ENCODE data around the gene F10.

Gene F10

DNA sequence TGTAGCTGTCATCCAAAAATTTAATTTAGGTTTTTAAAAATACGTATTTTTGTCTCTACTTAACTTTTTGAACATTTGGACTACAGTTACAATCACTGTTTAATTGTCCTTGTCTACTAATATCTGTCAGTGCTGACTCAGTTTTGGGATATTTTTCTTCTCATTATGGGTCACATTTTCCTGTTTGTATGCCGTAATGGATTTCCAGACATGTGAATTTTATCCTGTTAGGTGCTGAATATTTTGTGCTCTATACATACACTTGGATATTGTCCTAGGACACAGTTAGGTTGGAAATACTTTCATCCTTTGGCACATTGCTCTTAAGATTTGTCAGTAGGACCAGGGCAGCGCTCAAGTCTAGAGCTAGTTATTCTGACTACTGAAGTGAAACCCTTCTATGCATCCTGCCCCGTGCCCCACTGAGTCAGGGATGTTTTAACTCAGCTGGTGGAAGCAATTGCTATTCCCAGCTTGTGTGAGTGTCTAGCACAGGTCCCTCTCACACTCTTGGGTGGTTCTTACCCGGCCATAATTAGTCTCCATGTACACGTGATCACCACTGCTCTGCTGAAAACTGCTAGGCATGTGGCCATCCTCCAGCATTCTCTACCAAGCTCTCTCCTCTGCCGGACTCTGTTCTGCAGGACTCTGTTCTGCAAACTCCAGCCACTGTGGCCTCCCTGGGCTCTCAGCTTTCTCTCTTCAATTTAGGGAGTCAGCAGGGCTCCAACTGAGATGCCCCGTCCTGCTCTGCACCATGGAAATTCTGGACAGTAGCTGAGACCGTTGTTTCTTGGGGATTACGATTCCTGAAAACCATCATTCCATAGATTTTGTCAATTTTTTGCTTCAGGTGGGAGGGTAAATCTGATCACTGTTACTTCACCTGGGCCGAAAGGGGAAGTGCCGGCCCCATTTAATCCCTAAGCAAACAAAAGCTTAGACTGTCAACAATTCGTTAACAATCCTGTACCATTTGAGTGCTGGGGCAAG lies 47.0 kb downstream of the F10 start:
- Mint-ChIP-seq H3K27ac (no peak overlapping the region), H3K9me3 (no peaks in the 10 kb centered on the region), H3K27me3 (ENCODE audit: low read depth, poor library complexity) (peaks cover 10% of the 10 kb centered on the region), H3K36me3 (ENCODE audit: low read depth) (peaks cover 72% of the 10 kb centered on the region), H3K4me3 (no peak overlapping the region), H3K4me1 (peaks cover 25% of the 10 kb centered on the region)
- DNase-seq = no peak
- TF ChIP-seq, protein P1, sequence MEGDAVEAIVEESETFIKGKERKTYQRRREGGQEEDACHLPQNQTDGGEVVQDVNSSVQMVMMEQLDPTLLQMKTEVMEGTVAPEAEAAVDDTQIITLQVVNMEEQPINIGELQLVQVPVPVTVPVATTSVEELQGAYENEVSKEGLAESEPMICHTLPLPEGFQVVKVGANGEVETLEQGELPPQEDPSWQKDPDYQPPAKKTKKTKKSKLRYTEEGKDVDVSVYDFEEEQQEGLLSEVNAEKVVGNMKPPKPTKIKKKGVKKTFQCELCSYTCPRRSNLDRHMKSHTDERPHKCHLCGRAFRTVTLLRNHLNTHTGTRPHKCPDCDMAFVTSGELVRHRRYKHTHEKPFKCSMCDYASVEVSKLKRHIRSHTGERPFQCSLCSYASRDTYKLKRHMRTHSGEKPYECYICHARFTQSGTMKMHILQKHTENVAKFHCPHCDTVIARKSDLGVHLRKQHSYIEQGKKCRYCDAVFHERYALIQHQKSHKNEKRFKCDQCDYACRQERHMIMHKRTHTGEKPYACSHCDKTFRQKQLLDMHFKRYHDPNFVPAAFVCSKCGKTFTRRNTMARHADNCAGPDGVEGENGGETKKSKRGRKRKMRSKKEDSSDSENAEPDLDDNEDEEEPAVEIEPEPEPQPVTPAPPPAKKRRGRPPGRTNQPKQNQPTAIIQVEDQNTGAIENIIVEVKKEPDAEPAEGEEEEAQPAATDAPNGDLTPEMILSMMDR (IDR thresholded peaks at IDR 0.05) = no peak

DNA sequence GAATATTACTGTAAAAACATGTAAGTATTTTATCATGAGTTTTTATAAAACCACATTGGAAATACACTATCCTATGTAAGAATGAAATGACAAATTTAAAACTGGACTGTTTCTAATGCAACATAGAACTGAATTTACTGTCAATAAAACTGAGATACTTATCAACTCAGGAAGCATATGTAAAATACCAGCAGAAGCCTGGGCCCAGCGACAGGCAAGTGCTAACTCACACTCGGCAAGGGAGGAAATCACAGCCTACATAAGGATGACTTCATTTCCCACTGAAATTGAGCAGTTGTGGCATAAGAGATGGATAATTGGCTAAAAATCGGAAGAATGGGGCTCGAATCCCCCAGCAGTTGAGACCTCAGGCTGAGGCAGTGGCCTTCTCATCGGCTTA lies 47.9 kb downstream of the F10 start:
- TF ChIP-seq, protein P1 (IDR thresholded peaks at IDR 0.05) = no peak
- peaks cover 20% of the 10 kb centered on the region for H3K4me1 Mint-ChIP-seq
- peaks cover 72% of the 10 kb centered on the region for H3K36me3 Mint-ChIP-seq (ENCODE audit: low read depth)
- H3K9me3 Mint-ChIP-seq = no peaks in the 10 kb centered on the region
- peaks cover 3% of the 10 kb centered on the region for H3K27me3 Mint-ChIP-seq (ENCODE audit: low read depth, poor library complexity)
- no peak overlapping the region for H3K27ac Mint-ChIP-seq
- DNase-seq = no peak
- no peak overlapping the region for H3K4me3 Mint-ChIP-seq

DNA sequence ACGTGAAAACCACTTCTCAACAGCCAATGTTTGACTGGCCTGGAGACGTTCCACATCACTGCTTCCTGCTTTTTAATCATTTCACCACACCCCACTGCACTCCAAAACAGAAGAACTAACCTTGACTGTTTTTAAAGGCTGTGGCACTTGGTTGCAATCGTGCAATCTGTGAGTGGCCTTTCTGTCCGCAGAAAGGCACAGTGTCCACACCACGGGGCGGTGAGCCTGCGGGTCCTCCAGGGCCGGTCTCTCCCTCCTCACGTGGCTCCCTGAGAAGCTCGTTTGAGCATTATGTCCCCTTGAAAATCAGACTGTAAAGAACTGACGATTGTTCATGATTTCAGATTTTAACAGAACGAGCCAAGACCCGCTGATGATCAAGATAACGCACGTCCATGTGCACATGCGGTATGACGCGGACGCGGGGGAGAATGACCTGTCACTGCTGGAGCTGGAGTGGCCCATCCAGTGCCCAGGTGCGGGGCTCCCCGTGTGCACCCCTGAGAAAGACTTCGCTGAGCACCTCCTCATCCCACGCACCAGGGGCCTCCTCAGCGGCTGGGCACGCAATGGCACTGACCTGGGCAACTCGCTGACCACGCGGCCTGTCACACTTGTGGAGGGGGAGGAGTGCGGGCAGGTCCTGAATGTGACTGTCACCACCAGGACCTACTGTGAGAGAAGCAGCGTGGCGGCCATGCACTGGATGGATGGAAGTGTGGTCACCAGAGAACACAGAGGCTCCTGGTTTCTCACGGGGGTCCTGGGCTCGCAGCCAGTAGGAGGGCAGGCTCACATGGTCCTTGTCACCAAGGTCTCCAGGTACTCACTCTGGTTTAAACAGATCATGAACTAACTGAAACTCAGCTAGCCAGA lies 48.9 kb downstream of the F10 start:
- no peak for DNase-seq
- no peaks in the 10 kb centered on the region for H3K27me3 Mint-ChIP-seq (ENCODE audit: low read depth, poor library complexity)
- peaks cover 20% of the 10 kb centered on the region for H3K4me1 Mint-ChIP-seq
- H3K27ac Mint-ChIP-seq = peak overlapping the region; percentile 39
- TF ChIP-seq, protein P1 (IDR thresholded peaks at IDR 0.05) = no peak
- peaks cover 70% of the 10 kb centered on the region for H3K36me3 Mint-ChIP-seq (ENCODE audit: low read depth)
- no peaks in the 10 kb centered on the region for H3K9me3 Mint-ChIP-seq
- no peak overlapping the region for H3K4me3 Mint-ChIP-seq

DNA sequence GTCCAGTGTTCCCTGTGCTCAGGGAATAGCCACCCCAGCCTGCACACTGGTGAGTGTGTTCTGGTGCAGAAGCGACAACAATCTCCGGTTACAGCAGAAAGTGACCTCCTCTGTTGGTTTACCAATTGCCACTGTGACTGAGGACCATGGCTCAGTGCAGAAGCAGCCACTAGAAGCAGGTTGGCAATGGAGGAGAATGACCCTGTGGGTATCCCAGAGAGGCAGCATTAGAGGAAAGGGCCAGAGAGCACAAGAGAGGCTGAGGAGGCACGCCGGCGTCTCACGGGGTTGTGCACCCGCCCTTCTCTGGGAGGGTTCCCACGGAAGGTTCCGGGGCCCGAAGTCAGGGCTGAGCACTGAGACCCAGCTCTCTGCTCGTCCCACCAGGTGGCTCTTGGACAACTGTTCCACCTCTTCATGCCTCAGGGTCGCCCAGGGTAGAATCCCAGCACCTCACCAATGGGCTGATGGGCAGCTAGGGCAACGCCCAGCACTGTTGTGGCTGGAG lies 49.9 kb downstream of the F10 start:
- Mint-ChIP-seq H3K4me1 (peaks cover 20% of the 10 kb centered on the region), H3K27ac (peak overlapping the region; percentile 51), H3K36me3 (ENCODE audit: low read depth) (peaks cover 61% of the 10 kb centered on the region), H3K27me3 (ENCODE audit: low read depth, poor library complexity) (no peaks in the 10 kb centered on the region), H3K9me3 (no peaks in the 10 kb centered on the region), H3K4me3 (no peak overlapping the region)
- TF ChIP-seq, protein P1 (IDR thresholded peaks at IDR 0.05) = no peak
- DNase-seq = no peak

DNA sequence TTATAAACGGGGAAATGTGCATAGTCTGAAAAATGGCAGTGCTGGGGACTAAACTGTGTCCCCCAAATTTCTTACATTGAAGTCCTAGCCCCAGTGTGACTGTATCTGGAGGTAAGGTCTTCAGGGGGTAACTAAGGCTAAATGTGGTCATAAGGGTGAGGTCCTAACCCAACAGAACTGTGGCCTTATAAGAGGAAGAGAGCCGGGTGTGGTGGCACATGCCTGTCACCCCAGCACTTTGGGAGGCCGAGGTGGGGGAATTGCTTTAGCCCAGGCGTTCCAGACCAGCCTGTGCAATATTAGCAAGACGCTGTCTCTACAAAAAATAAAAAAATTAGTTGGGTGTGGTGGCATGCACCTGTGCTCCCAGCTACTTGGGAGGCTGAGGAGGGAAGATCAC lies 53.7 kb downstream of the F10 start:
- peaks cover 11% of the 10 kb centered on the region for H3K4me1 Mint-ChIP-seq
- TF ChIP-seq, protein P1 (IDR thresholded peaks at IDR 0.05) = no peak
- H3K4me3 Mint-ChIP-seq = no peak overlapping the region
- H3K27ac Mint-ChIP-seq = no peak overlapping the region
- no peak for DNase-seq
- H3K9me3 Mint-ChIP-seq = no peaks in the 10 kb centered on the region
- H3K27me3 Mint-ChIP-seq (ENCODE audit: low read depth, poor library complexity) = peaks cover 3% of the 10 kb centered on the region
- peaks cover 64% of the 10 kb centered on the region for H3K36me3 Mint-ChIP-seq (ENCODE audit: low read depth)

Data from nephron progenitor cell (in vitro differentiated cells).